IPS DF 4.7 (cell line): ENCODE data around the gene BTBD16.

Experiments
- DNase-seq: peaks from one replicate; pipeline ENCODE4 v3.0.0-alpha.2; 2013; ENCODE audit warnings: low spot score; ENCODE audit errors: extremely low read depth

The BTBD16 gene

GRCh38 chr10:122373721-122374120 is 102.6 kb downstream of the BTBD16 start:
- no peak for DNase-seq

GRCh38 chr10:122374237-122374858 is 103.3 kb downstream of the BTBD16 start, which contains the start of gene PLEKHA1:
TSS of gene PLEKHA1 (plus strand) at chr10:122374708. CDS start at chr10:122393201, 18,493 bp downstream.
- peak; percentile 38 for DNase-seq

- DNase-seq = no peak
These were observed 104.0 kb downstream of the BTBD16 start for GRCh38 chr10:122374859-122375678.

- no peak for DNase-seq
These were observed 104.6 kb downstream of the BTBD16 start for GRCh38 chr10:122375679-122376160.

GRCh38 chr10:122376364-122376961 is 105.4 kb downstream of the BTBD16 start:
- DNase-seq = no peak

- no peak for DNase-seq
These were observed 107.9 kb downstream of the BTBD16 start for GRCh38 chr10:122379041-122379440.

GRCh38 chr10:122379537-122379936 is 108.4 kb downstream of the BTBD16 start:
- DNase-seq = no peak

GRCh38 chr10:122380703-122381102 is 109.6 kb downstream of the BTBD16 start:
- no peak for DNase-seq

GRCh38 chr10:122381680-122382079 is 110.6 kb downstream of the BTBD16 start:
- no peak for DNase-seq

- DNase-seq = no peak
These were observed 115.4 kb downstream of the BTBD16 start for GRCh38 chr10:122386514-122386913.

GRCh38 chr10:122387572-122387971 is 116.5 kb downstream of the BTBD16 start:
- no peak for DNase-seq
